ENCODE data around the gene RIMBP2.

- TF ChIP-seq POLR2A (conservative IDR thresholded peaks at IDR 0.05): no peak
- TF ChIP-seq JUND (IDR thresholded peaks at IDR 0.05; ENCODE audit: borderline replicate concordance, low read depth, low read length): no peak
- TF ChIP-seq JUND (tag; IDR thresholded peaks at IDR 0.05; ENCODE audit: borderline replicate concordance, low read depth, low read length): no peak
Measured at GRCh38 chr12:130530429-130530828, 185.7 kb downstream of the RIMBP2 start.

Measured in K562 (cell line).